Effector CD8-positive, alpha-beta T cell (primary cell): ENCODE data around the gene ZMYND19.
"Not testable (repeated sequence)": the region's sequence is repeated elsewhere in the genome, so short reads cannot be mapped to it uniquely, and the experiment has no call there.

Experiments used
- DNase-seq: peaks from one replicate; lab custom pipeline; 2025; lab: John Stamatoyannopoulos, UW

Gene ZMYND19

GRCh38 chr9:137614631-137615386 lies 24.5 kb upstream of the ZMYND19 start:
- no peak for DNase-seq

- DNase-seq: no peak
Observed at GRCh38 chr9:137613738-137614523, 23.6 kb upstream of the ZMYND19 start.

- DNase-seq: no peak
Observed at GRCh38 chr9:137613259-137613658, 22.9 kb upstream of the ZMYND19 start.

GRCh38 chr9:137612741-137613142 lies 22.4 kb upstream of the ZMYND19 start:
- no peak for DNase-seq

GRCh38 chr9:137611623-137612609 lies 21.6 kb upstream of the ZMYND19 start:
- no peak for DNase-seq

- no peak for DNase-seq
Observed at GRCh38 chr9:137610944-137611343, 20.6 kb upstream of the ZMYND19 start.

GRCh38 chr9:137607141-137607857 lies 17.0 kb upstream of the ZMYND19 start:
- no peak for DNase-seq

GRCh38 chr9:137606734-137607138 lies 16.4 kb upstream of the ZMYND19 start:
- DNase-seq: no peak

GRCh38 chr9:137606005-137606621 lies 15.8 kb upstream of the ZMYND19 start:
- no peak for DNase-seq

- peak; percentile 96 for DNase-seq
Observed at GRCh38 chr9:137605121-137606004, 15.1 kb upstream of the ZMYND19 start, which contains the start of gene ARRDC1. Gene ARRDC1 (plus strand): TSS chr9:137605686. CDS start chr9:137605718, 32 bp downstream.

- DNase-seq: peak; percentile 40
Observed at GRCh38 chr9:137604345-137605086, 14.2 kb upstream of the ZMYND19 start.

- no peak for DNase-seq
Observed at GRCh38 chr9:137603879-137604278, 13.6 kb upstream of the ZMYND19 start.

- DNase-seq: no peak
Observed at GRCh38 chr9:137602661-137603060, 12.3 kb upstream of the ZMYND19 start.

- DNase-seq: no peak
Observed at GRCh38 chr9:137598943-137599342, 8.6 kb upstream of the ZMYND19 start.

GRCh38 chr9:137596577-137596976 lies 6.3 kb upstream of the ZMYND19 start:
- DNase-seq: not testable (repeated sequence)

- DNase-seq: no peak
Observed at GRCh38 chr9:137593176-137593575, 2.9 kb upstream of the ZMYND19 start.

- DNase-seq: no peak
Observed at GRCh38 chr9:137592767-137593166, 2.5 kb upstream of the ZMYND19 start.

- no peak for DNase-seq
Observed at GRCh38 chr9:137590123-137590468, 216 bp downstream of the ZMYND19 start.
